Measurements from ENCODE around the gene ADH4.

DNA sequence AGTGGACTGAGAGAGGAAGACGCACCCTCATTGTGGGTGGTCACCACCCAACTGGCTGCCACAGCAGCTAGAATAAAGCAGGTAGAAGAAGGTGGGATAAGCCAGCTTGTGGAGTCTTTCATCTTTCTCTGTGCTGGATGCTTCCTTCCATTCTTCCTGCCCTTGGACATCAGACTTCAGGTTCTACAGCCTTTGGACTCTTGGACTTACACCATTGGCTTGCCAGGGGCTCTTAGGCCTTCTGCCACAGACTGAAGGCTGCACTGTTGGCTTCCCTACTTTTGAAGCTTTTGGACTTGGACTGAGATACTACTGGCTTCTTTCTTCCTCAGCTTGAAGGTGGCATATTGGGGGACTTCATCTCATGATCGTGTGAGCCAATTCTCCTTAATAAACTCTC is 41.5 kb upstream of the ADH4 start:
- TF ChIP-seq, protein P1, sequence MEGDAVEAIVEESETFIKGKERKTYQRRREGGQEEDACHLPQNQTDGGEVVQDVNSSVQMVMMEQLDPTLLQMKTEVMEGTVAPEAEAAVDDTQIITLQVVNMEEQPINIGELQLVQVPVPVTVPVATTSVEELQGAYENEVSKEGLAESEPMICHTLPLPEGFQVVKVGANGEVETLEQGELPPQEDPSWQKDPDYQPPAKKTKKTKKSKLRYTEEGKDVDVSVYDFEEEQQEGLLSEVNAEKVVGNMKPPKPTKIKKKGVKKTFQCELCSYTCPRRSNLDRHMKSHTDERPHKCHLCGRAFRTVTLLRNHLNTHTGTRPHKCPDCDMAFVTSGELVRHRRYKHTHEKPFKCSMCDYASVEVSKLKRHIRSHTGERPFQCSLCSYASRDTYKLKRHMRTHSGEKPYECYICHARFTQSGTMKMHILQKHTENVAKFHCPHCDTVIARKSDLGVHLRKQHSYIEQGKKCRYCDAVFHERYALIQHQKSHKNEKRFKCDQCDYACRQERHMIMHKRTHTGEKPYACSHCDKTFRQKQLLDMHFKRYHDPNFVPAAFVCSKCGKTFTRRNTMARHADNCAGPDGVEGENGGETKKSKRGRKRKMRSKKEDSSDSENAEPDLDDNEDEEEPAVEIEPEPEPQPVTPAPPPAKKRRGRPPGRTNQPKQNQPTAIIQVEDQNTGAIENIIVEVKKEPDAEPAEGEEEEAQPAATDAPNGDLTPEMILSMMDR (IDR thresholded peaks at IDR 0.05; ENCODE audit: low read length): no peak
- no peak for TF ChIP-seq EZH2 (IDR thresholded peaks at IDR 0.05; ENCODE audit: borderline replicate concordance, low read length)
